HepG2 (cell line): ENCODE measurements around the gene ZNF514. TPM values are rescaled to one million over a fixed set of nuclear protein-coding genes. Genes with fewer than 3 reads are reported as not detected.

Source experiments
- EP300 ChIP-seq, 3 experiments: sonication (generic) in 1 of 3; formaldehyde crosslinking in 1 of 3; IDR thresholded peaks; 2 replicates each; pipeline versions ENCODE4 v1.5.1 to v1.6.1; 2011 to 2020; ENCODE audit warnings: low read depth in 2 of 3, low read length in 2 of 3, borderline replicate concordance in 1 of 3, improper control_type of control experiment in 1 of 3, mild to moderate bottlenecking in 1 of 3, missing genetic modification reagents in 1 of 3, moderate library complexity in 1 of 3
- FLYWCH1 ChIP-seq: sonication (generic); formaldehyde crosslinking; IDR thresholded peaks from 2 replicates; pipeline ENCODE4 v1.8.1; 2023; ENCODE audit warnings: mild to moderate bottlenecking, missing genetic modification reagents
- GATAD1 ChIP-seq: IDR thresholded peaks from 2 replicates; pipeline ENCODE4 v1.6.1; 2016; ENCODE audit warnings: missing genetic modification reagents, missing compliant biosample characterization
- HIVEP1 ChIP-seq: sonication (generic); formaldehyde crosslinking; IDR thresholded peaks from 2 replicates; pipeline ENCODE4 v1.4.0; 2020; ENCODE audit warnings: mild to moderate bottlenecking, missing genetic modification reagents
- KAT7 ChIP-seq: IDR thresholded peaks from 2 replicates; pipeline ENCODE4 v1.6.1; 2018; ENCODE audit warnings: borderline replicate concordance, missing compliant biosample characterization
- U2AF1 ChIP-seq: fragments of 200-400 bp; formaldehyde crosslinking; optimal IDR thresholded peaks from 2 replicates; pipeline ENCODE3; 2017; ENCODE audit warnings: mild to moderate bottlenecking, low read depth, low read length
- ZFYVE20 ChIP-seq: sonication (generic); formaldehyde crosslinking; IDR thresholded peaks from 2 replicates; pipeline ENCODE4 v1.8.0; 2023; ENCODE audit warnings: low read depth, mild to moderate bottlenecking, moderate library complexity, missing genetic modification reagents, borderline replicate concordance
- ZNF768 ChIP-seq: sonication (generic); formaldehyde crosslinking; IDR thresholded peaks from 2 replicates; pipeline ENCODE4 v1.4.0; 2020; ENCODE audit warnings: missing genetic modification reagents
- polyA plus RNA-seq, 8 experiments: library from polyadenylated mRNA; depleted of rRNA in 3 of 8; stranded (reverse) in 7 of 8; unstranded in 1 of 8; fragments of >200 nt; fragmentation: Illumina TruSeq in 4 of 8; extraction: Trizol in 4 of 8; gene quantifications; 2 replicates each; pipeline versions ENCODE4 v1.2.1 to v1.2.3, GENCODE V29; 2011 to 2016; ENCODE audit warnings: low read depth in 4 of 8, missing spikeins in 1 of 8, mixed read lengths in 1 of 8; ENCODE audit not compliant: insufficient read depth in 1 of 8
- total RNA-seq, 5 experiments: library from RNA; depleted of rRNA; stranded (reverse); fragments of >200 nt; fragmentation: Illumina TruSeq; extraction: Trizol; gene quantifications; 2 replicates each; pipeline ENCODE4 v1.2.3, GENCODE V29; 2016; ENCODE audit warnings: low read depth in 1 of 5
- TF ChIP-seq, protein P1 (sequence below): IDR thresholded peaks from 2 replicates; pipeline ENCODE4 v1.6.1; 2012; ENCODE audit warnings: low read depth, low read length, improper control_type of control experiment
- TF ChIP-seq, protein P2 (sequence below): sonication (generic); formaldehyde crosslinking; IDR thresholded peaks from 2 replicates; pipeline ENCODE4 v1.4.0; 2020; ENCODE audit warnings: missing genetic modification reagents
- TF ChIP-seq, protein P3 (sequence below): sonication (generic); formaldehyde crosslinking; IDR thresholded peaks from 2 replicates; pipeline ENCODE4 v1.4.0; 2020; ENCODE audit warnings: mild to moderate bottlenecking, missing genetic modification reagents

The ZNF514 gene
- total and polyA plus RNA-seq, 2 of the 13 experiments (the other 11 are each of a cell fraction or from before 2014, with no cell fraction given): 15.2 to 18.7 TPM

- TF ChIP-seq EP300 (IDR thresholded peaks at IDR 0.05; ENCODE audit: low read depth in 2 of 2, low read length in 2 of 2) (0 out of 4 replicates have a peak, but pooled peaks of 1 of the 2 experiments have one; percentile 46), EP300 (CRISPR knock-in tag; IDR thresholded peaks at IDR 0.05; ENCODE audit: borderline replicate concordance) (peak; percentile 13; the same call in 1 of the 2 replicates), U2AF1 (peak; percentile 95), GATAD1 (peak; percentile 99), ZNF768 (CRISPR knock-in tag) (peak; percentile 62; the same call in 1 of the 2 replicates), FLYWCH1 (CRISPR knock-in tag) (no peak), ZFYVE20 (CRISPR knock-in tag) (no peak), KAT7 (CRISPR knock-in tag) (peak; percentile 81), HIVEP1 (no peak)
- TF ChIP-seq, protein P1, sequence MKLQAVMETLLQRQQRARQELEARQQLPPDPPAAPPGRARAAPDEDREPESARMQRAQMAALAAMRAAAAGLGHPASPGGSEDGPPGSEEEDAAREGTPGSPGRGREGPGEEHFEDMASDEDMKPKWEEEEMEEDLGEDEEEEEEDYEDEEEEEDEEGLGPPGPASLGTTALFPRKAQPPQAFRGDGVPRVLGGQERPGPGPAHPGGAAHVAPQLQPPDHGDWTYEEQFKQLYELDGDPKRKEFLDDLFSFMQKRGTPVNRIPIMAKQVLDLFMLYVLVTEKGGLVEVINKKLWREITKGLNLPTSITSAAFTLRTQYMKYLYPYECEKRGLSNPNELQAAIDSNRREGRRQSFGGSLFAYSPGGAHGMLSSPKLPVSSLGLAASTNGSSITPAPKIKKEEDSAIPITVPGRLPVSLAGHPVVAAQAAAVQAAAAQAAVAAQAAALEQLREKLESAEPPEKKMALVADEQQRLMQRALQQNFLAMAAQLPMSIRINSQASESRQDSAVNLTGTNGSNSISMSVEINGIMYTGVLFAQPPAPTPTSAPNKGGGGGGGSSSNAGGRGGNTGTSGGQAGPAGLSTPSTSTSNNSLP: peak; percentile 53; the same call in 1 of the 2 replicates
- TF ChIP-seq, protein P2, sequence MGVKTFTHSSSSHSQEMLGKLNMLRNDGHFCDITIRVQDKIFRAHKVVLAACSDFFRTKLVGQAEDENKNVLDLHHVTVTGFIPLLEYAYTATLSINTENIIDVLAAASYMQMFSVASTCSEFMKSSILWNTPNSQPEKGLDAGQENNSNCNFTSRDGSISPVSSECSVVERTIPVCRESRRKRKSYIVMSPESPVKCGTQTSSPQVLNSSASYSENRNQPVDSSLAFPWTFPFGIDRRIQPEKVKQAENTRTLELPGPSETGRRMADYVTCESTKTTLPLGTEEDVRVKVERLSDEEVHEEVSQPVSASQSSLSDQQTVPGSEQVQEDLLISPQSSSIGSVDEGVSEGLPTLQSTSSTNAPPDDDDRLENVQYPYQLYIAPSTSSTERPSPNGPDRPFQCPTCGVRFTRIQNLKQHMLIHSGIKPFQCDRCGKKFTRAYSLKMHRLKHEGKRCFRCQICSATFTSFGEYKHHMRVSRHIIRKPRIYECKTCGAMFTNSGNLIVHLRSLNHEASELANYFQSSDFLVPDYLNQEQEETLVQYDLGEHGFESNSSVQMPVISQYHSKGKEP (CRISPR knock-in tag): peak; percentile 12; the same call in 1 of the 2 replicates
- TF ChIP-seq, protein P3, sequence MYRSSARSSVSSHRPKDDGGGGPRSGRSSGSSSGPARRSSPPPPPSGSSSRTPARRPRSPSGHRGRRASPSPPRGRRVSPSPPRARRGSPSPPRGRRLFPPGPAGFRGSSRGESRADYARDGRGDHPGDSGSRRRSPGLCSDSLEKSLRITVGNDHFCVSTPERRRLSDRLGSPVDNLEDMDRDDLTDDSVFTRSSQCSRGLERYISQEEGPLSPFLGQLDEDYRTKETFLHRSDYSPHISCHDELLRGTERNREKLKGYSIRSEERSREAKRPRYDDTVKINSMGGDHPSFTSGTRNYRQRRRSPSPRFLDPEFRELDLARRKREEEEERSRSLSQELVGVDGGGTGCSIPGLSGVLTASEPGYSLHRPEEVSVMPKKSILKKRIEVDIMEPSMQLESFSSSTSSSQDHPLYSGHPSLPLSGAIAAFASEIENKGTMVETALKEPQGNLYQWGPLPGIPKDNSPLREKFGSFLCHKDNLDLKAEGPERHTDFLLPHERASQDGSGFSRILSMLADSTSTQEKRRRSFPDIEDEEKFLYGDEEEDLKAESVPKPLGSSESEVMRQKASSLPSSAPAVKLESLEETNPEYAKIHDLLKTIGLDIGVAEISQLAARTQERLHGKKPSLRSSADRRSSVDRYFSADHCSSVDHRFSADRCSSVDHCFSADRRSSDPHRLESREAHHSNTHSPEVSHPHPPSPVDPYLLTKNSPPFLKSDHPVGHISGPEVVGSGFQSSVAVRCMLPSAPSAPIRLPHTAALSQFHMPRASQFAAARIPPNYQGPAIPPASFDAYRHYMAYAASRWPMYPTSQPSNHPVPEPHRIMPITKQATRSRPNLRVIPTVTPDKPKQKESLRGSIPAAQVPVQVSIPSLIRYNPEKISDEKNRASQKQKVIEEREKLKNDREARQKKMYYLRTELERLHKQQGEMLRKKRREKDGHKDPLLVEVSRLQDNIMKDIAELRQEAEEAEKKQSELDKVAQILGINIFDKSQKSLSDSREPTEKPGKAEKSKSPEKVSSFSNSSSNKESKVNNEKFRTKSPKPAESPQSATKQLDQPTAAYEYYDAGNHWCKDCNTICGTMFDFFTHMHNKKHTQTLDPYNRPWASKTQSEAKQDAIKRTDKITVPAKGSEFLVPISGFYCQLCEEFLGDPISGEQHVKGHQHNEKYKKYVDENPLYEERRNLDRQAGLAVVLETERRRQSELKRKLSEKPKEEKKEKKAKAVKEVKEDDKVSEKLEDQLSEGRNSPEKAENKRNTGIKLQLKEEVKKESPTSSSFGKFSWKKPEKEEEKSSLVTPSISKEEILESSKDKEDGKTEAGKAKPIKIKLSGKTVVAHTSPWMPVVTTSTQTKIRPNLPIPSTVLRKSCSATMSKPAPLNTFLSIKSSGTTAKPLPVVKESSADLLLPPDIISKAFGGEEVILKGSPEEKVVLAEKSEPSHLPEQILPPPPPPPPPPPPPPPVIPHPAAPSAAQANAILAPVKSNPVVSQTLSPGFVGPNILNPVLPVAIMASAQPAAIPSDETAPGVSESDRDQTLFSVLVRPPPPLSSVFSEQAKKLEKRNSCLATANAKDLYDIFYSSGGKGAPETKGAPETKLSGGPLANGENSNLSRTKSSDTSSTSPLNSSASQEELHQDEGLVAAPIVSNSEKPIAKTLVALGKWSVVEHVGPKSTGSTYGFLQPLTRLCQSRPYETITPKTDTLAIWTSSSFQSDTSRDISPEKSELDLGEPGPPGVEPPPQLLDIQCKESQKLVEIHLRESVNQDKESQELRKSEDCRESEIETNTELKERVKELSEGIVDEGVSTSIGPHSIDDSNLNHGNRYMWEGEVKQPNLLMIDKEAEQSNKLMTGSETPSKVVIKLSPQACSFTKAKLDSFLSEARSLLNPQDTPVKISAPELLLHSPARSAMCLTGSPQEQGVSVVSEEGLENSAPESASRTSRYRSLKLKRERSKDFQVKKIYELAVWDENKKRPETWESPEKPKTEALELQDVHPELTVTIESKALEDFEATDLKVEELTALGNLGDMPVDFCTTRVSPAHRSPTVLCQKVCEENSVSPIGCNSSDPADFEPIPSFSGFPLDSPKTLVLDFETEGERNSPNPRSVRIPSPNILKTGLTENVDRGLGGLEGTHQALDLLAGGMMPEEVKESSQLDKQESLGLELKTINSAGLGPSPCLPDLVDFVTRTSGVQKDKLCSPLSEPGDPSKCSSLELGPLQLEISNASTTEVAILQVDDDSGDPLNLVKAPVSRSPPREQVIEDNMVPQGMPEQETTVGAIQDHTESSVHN: peak; percentile 59; the same call in 1 of the 2 replicates
Observed at GRCh38 chr2:95165371-95166064, 5.9 kb upstream of the ZNF514 start, which contains the start of gene ZNF2 (continued).
